SHP77 treated with DMSO at 0.1 percent for 48 hours (cell line): ENCODE results near the gene CRIM1.

Source experiments
- DNase-seq: peaks from one replicate; lab custom pipeline; 2025; lab: John Stamatoyannopoulos, UW

Gene CRIM1

DNA sequence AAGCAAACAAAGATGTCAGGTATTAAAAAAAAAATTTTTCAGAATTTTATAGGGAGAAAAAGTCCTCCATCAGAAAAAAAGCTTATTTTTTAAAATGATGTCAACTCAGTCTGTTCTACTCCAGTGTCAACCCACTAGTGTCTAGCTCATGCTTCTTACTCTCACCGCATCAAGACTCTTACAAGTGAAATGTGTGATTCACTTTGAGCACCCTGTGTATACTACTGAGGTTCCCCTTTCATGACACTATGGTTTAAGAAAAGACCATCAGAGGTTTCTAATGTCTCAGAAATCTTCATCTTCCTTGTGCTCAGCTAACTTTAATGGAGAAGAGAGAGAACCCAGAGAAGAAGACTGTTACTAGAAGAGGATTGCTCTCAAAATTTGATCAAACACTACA is 199.0 kb downstream of the CRIM1 start:
- no peak for DNase-seq

DNA sequence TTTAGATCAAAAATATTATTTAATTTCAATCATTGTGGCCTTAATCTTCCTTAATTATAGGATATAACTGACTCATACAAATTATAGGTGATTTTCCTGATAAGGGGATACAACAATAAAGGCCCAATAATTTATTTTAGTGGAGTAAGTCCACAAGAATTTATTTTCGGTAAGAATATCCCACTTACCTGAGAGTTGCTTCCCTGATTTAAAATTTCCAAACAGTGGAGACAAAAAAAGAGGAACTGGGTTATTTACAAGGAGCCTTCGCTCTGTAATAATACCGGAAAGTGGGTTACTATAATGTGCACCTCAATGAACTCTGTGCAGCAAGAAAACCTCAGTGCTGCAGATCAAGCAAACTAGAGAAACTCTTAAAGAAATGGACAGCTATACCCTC is 200.2 kb downstream of the CRIM1 start:
- no peak for DNase-seq

DNA sequence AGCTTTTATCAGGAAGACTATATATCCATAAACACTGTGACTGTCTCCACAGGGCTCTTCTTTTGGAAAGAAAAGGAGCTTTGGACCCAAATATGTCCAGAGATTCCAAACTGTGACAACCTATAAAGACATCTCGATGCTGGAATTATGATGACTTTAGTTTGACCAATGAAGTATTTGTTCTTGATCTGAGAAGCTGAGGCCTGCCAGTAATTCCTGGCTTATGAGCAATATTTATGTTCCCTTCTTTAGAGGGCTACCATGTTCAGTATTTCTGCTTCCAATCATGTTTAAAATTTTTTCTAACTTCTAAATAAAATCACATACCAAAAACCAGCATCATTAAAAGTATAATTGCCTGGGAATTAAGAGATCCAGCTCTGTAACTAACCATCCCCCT is 201.3 kb downstream of the CRIM1 start:
- no peak for DNase-seq

DNA sequence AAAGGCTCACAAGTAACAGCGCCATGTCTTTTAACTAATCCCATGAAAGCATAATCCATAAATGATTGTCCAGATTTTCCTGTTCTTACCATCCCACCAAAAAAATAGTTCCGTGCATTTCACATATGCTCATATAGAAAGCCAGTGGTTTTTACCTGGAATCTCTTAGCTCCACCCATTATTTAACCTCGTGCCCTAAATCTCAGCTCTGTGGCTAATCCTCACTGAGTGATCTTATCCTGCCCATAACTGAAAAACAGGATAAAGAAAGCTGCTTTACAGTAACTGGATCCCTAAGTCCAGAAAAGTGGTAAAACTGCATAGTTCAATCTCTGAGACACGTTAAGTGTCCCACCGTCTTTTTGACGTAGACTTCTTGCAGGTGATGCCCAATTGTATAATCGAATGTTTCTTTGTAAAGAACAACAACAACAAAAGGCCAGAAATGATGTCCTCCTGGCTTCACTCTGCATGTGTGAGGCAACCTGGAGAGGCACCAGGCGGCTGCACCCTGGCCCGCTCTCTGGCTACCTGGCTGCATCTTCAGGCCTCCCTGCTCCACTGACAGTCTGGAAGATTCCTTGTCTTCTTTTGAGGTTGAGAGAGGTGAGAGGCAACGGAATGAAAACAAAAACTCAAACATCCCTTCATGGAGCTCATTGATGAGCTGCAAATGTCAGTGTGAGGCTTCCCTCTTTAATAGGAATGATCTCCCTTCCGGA is 203.8 kb downstream of the CRIM1 start:
- no peak for DNase-seq

DNA sequence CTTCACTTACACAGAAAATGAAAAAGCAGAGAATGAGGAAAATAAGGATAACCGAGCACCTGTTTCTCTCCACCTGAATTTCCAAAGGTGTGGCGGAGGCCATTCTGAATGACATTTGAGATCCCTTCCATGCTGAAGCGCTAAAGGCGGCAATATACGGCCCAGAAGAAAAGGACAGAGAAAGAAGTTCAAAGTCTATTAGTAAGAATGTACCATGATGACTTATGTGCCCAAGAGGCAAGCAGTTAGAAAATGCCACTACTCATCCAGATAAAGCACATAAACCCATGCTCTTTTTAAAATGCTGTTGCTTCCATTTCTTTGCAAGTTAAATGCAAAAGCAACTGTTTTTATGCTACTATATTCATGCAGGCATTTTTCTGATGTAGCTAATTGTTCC is 205.1 kb downstream of the CRIM1 start:
- DNase-seq, result no peak

DNA sequence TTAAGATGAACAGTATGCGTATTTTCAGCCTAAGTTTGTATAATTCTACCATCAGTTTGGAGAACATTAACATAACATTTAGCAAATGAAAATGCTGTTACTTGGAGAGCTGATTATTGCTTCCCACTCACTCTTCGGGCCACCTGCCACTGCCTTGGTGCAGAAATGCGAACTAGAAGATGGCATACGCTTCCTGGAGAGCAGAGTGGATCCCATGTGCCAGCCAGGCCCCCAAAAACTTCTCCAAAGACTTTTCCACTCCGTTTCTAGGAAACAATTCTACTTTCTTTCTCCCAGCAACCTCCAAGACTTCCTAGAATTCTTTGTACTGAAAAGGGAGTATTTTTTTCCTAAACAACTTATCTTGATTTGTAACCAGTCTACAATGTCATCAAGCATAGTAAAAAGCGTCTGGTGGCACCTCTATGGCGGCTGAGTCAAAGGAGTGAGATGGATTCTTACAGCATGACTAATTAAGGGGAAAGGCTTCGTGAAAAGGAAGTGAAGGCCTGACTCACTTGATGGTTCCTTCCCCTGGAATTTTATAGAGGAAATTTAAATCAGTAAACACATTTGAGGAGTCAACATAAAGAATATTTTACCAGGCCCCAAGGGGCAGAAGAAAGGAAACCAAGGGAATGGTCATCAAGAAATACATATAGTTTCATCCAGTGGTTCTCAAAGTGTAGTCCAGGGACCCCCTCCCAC is 205.8 kb downstream of the CRIM1 start:
- no peak for DNase-seq

DNA sequence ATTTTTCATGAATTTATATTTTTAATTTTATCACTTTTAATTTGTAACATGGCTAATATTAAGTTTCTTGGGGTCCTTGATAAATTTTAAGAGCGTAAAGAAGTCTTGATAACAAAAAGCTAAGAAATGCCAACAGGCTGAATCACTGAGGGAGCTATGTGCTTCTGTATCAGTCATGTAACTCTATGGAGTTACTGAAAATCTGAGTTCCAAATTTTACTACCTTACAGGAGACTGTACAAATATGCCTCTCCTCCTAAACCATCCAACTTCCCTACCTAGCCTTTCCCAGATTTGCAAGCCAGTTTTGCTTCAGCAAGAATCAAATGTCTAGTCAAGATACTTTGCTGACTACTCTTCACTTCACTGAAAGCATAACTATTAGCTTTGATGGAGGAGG is 206.7 kb downstream of the CRIM1 start:
- DNase-seq, result no peak

DNA sequence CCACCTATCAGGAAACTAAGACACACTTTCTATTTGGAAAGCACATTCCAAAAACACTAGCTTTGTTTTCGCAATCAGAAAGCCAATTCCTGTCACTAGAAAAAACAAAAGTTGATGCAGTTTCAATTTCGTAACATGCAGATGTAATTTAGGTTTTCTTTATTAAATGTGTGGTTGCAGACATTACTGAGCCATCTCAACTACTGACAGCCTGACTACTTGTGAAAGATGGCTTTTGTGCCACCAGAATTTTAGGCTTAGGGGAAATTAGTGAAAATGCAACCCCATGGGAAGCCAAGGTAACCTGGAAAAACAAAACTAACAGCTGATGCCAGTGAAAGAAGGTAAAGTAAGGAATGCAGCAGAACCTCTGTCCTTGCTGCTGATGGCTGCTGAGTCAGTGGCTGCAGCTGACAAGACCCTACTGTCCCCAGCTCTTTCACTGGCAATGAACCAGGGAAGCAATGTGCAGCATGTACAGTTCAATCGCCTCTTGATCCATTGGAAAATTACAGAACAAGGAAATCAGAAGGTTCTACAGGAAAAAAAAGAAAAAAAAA is 207.5 kb downstream of the CRIM1 start:
- no peak for DNase-seq

DNA sequence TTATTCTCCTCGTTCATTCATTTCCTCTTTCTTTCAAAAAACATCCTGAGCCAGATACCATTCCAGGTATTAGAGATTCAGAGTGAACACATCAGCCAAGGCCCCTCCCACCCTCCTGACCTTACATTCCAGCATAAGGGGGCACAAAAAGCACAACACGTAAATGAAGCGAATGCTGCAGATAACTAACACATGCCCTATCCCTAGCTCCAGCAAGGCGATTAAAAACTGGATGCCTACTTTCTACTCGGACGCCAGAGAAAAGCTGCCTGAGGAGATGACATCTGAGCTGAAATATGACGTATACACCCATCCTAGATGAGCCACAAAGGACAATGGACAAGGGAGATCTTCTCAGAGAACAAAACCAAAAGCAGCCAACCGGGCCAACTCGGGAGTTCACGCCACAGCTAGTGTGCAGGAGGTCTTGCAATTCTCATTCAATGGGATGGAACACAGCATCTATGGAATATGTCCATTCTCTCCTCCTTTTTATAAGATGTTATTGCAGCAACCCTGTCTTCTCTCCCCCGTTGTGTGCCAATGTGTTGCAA is 208.9 kb downstream of the CRIM1 start:
- DNase-seq, result no peak

DNA sequence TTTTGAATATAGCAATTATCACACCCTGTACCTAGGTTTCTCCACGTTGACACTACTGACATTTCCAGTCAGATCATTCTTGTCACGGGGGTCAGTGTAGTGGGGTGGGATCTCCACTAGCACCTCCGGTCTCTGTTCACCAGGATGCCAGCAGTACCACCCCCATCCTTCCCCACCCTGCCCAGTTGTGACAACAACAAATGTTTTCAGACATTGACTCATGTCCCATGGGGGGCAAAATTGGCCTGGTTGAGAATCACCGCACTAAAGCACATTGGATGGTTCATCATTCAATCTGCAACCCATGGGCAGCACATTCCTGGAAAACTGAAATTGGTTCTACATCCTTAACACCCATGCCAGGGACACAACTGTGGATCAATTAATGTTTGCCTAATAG is 210.1 kb downstream of the CRIM1 start:
- DNase-seq, result no peak

DNA sequence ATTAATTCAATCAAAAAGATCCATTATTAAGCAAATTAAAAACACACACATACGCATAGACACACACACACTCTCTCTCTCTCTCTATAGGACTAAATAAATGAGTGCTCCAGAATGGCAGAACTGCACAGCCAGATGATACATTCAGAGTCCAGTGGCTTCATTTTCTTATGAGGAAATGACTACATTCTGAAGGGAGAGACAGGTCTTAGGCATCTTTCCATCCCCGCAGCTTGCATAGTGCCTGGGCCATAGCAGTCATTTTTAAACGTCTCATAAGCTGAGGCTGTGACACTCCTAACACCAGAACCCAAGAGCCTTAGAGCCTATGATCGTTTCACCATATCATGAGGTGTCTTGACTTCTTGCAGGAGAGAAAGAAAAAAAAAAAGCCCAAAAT is 211.3 kb downstream of the CRIM1 start:
- DNase-seq, result no peak

DNA sequence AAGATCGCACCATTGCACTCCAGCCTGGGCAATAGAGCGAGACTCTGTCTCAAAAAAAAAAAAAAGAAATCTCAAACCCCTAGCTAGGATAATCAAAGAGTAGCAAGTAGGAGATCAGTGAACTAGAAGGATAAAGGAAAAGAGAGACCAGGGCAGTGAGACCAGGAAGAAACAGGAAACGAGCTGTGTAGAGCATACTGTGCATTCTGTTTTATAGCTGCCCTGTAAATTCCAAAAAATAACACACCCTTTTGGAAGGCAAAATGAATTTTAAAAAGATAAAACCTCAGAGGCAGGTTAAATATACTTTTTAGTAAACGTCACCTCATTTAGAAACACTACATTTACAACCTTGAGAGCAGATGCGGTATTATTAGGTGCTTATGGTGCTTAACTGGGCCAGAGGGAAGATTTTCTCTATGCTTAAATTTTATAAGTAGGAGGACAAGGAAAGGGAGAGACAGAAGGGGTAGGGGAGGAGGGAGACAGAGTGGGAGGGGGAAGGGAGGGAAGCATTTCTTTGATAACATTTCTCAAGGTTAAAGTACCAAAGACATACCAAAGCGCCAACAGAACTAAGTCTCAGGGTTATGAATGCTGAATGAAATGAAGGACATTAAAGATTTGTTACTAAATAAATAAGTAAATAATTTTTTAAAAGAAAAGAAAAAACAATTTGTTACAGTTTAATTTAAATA is 212.3 kb downstream of the CRIM1 start:
- no peak for DNase-seq

DNA sequence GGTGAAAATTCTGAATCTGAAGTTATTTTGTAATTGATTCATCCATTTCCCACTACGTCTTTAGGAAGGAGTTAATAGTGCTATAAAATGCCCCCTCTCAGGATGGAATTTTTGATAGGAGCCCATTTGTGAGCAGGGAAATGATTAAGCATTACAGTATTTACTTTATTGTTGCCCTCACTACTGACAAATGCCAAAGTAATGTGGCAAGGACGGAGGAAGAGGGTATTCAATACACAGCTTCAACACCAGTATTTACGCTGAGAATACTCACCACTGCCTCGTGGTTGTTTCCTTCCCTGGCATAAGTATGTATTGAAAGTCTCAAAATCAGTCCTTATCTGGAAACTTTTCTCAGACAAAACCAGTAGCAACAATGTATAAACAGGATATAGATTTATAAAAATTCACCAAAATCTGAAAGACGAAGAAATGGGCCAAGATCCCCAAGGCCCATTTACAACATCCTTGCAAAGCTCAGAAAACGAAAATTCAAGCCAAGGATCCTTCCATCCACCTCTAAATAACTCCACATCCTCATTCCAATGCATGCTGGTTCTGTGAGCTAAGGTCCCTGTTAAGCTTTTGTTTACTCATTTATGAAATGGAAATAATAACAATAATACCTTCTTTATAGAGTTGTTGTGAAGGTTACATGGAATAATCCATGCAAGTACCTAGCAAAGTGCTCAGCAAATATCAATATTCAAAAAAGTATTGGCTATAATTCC is 213.1 kb downstream of the CRIM1 start:
- no peak for DNase-seq

DNA sequence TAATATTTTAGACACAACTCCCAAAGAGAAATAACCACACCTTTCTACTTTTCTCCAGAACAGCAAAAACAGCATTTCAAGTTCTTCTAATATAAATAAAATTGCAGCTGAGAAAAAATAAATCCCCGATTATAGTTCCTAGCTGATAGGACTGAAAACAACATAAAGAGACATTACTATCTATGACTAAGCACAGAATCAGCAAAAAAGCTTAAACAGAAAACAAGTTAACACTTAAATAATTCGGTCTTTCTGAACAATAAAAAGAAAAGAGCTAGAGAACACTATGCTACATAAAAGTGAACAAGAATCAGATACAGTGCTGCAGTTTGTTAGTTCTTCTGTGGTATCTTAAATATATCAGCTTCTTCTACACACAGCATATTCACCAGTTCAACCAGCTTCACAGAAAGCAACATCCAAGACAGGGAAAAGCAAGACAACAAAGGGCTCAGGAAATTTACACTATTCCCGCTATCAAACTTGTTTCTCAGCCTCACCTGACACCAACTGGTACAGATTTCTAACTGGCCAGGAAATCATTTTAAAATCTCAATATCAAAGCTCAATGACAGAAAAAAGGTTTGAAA is 213.8 kb downstream of the CRIM1 start:
- DNase-seq, result no peak

DNA sequence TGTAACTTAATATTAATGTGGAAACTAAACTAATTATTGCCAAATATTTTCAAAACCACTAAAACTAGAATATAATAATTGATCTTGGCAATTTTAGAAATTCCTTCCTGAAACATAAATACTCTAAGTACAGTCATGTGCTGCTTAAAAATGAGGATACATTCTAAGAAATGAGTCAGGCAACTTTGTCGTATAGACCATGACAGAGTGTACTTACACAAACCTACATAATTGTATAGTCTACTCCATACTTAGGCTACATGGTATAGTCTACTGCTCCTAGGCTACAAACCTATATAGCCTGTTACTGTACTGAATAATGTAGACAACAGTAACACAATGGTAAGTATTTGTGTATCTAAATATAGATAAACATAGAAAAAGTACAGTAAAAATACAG is 214.8 kb downstream of the CRIM1 start:
- DNase-seq, result no peak

DNA sequence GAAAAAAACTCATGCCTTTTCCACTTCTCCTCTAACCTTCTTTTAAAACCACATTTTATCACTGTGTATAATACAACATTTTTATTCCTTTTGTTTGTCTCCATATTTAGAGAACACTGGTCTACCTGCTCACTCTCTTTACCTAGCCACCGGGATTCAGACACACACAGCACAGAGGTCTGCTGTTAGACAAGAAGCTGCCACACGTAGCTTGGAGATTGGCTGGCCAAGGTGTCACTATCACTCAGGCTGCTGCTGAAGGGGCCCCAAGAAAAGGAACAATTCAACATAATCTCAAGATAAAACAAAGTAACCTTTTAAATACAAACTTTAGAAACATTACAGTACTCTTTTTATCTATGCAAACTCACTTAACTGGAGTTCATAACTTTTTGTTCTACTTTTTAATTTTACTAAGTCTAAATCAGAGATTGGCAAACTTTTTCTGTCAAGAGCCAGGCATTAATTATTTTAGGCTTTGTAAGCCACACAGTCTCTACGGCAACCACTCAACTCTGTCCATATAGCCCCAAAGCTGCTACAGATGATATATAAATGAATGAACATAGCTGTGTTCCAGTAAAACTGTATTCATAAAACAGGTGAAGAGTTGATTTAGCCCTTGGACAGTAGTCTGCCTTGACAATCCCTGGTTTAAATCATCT is 216.6 kb downstream of the CRIM1 start:
- DNase-seq, result no peak

DNA sequence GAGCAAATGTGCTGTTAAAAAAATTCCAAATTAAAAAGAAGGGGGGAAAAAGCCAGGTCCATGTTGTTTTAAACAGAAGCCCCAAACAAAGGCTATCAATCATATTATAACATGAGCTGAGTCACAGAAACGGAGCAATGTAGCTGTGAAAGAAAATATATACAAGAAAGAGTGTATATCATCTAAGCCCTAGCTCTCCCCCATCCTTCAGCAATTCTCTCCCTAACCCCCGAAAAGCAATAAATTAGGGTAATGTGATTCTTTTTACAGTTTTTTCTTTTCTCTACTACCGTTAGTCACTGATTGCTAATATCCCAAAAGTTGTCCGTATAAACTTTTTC is 217.1 kb downstream of the CRIM1 start:
- no peak for DNase-seq

DNA sequence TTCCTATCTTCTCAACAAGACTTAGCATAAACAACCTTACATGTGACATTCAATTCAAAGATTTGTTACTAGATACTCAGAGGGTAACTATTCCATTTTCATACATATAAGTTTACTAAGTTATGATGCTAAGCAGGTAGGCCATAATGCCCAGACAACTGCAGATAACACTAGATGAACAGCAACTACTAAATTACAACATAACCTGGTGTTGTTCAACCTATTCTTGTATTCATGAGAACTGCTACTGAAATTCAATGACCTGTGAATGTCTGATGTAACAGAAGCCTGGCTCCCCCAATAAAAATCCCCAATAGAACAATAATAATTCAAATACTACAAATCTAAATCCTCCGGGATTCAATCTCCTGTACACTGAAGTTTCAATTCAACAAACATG is 217.6 kb downstream of the CRIM1 start:
- DNase-seq, result no peak

DNA sequence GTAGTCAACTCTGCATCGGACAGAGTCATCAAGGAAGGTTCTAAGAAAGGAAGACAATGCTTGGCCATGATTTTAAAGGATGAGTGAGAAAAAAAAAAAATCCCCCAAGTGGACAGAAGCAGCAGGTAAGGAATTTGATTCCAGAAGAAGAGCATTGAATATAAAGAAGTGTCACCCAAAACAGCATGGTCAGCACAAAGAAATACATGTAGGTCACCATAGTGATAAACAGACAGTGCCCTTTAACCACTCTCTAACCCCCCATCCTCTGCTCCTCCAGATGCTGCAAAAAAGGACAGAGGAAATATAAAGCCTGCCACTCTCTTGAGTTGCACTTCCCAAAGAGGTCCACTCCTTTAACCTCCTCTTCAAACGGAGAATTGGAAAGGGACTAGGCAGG is 219.0 kb downstream of the CRIM1 start:
- DNase-seq, result no peak

DNA sequence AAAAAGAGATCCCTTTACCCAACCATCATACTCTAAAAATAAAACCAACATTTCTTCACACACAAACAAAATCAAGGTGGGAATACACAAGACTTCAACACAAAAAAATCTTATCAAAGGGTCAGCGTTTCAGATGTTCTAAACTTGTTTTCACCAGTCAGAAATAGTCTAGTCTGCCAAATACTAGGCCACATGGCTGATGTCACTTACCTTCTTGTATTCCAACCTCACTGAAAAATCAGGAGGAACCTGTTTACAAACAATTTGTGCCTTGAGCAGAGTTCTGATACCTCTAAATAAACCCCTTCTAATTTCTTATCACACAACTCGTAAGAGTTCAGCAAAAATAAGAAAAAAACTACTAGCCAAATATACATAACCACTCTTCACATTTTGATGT is 222.3 kb downstream of the CRIM1 start:
- no peak for DNase-seq
